KMS-11 (cell line): ENCODE results near the gene SOCS1.

Experiments used
- H2AFZ ChIP-seq: fragments of 200-600 bp; sonication (generic); 2 replicates; pipeline ENCODE4 v1.6.1; 2016; ENCODE audit warnings: antibody characterized with exemption, mixed run types, low read depth
- H3K27ac ChIP-seq: fragments of 200-600 bp; sonication (generic); 2 replicates; pipeline ENCODE4 v1.6.1; 2016; ENCODE audit warnings: mild to moderate bottlenecking, mixed run types
- H3K27me3 ChIP-seq: fragments of 200-600 bp; sonication (generic); 2 replicates; pipeline ENCODE4 v1.6.1; 2017; ENCODE audit warnings: mild to moderate bottlenecking, low read depth, mixed run types, moderate library complexity; ENCODE audit not compliant: insufficient read depth
- H3K36me3 ChIP-seq: fragments of 200-600 bp; sonication (generic); 2 replicates; pipeline ENCODE4 v1.6.1; 2017; ENCODE audit warnings: mild to moderate bottlenecking, mixed run types; ENCODE audit not compliant: insufficient read depth
- H3K4me1 ChIP-seq: fragments of 200-600 bp; sonication (generic); 2 replicates; pipeline ENCODE4 v1.6.1; 2016; ENCODE audit warnings: mild to moderate bottlenecking, low read depth, mixed run types; ENCODE audit not compliant: poor library complexity, severe bottlenecking
- H3K4me2 ChIP-seq: fragments of 200-600 bp; sonication (generic); 2 replicates; pipeline ENCODE4 v1.7.0; 2016; ENCODE audit warnings: mild to moderate bottlenecking, mixed run types
- H3K4me3 ChIP-seq: fragments of 200-600 bp; sonication (generic); IDR thresholded peaks from 2 replicates; pipeline ENCODE4 v1.6.1; 2017; ENCODE audit warnings: low read depth, low read length, mixed read lengths; ENCODE audit not compliant: insufficient read depth
- H3K79me2 ChIP-seq: fragments of 200-600 bp; sonication (generic); 2 replicates; pipeline ENCODE4 v1.6.1; 2016; ENCODE audit warnings: low read depth, mixed run types; ENCODE audit not compliant: insufficient read depth
- H3K9ac ChIP-seq: fragments of 200-600 bp; sonication (generic); 2 replicates; pipeline ENCODE4 v1.6.1; 2016; ENCODE audit warnings: mild to moderate bottlenecking, mixed run types
- H4K20me1 ChIP-seq: fragments of 200-600 bp; sonication (generic); 2 replicates; pipeline ENCODE4 v1.6.1; 2016; ENCODE audit warnings: mild to moderate bottlenecking, mixed run types; ENCODE audit not compliant: insufficient read depth
- CTCF ChIP-seq: fragments of 200-600 bp; sonication (generic); conservative IDR thresholded peaks from 2 replicates; pipeline ENCODE4 v1.6.1; 2017; ENCODE audit warnings: low read depth, mild to moderate bottlenecking, antibody characterized with exemption, low read length, moderate library complexity, mixed read lengths

The SOCS1 gene

GRCh38 chr16:11249233-11250061 lies 6.6 kb downstream of the SOCS1 start:
- Histone ChIP-seq H3K9ac (no peak overlapping the region), H2AFZ (no peak overlapping the region), H3K4me3 (no peak overlapping the region), H4K20me1 (no peaks in the 10 kb centered on the region), H3K36me3 (no peaks in the 10 kb centered on the region), H3K4me1 (peaks cover 21% of the 10 kb centered on the region), H3K27ac (no peak overlapping the region), H3K4me2 (no peak overlapping the region), H3K79me2 (no peaks in the 10 kb centered on the region), H3K27me3 (no peaks in the 10 kb centered on the region)
- no peak for TF ChIP-seq CTCF

GRCh38 chr16:11248133-11248532 lies 7.9 kb downstream of the SOCS1 start:
- no peak for TF ChIP-seq CTCF
- H3K4me1 ChIP-seq = peaks cover 16% of the 10 kb centered on the region

GRCh38 chr16:11245988-11246387 lies 10.0 kb downstream of the SOCS1 start:
- Histone ChIP-seq H2AFZ (no peak overlapping the region), H3K79me2 (no peaks in the 10 kb centered on the region), H3K27me3 (no peaks in the 10 kb centered on the region), H4K20me1 (no peaks in the 10 kb centered on the region), H3K36me3 (no peaks in the 10 kb centered on the region), H3K4me3 (no peak overlapping the region), H3K9ac (no peak overlapping the region), H3K4me1 (peaks cover 18% of the 10 kb centered on the region), H3K4me2 (peak overlapping the region; percentile 7; the same call in 1 of the 2 replicates), H3K27ac (no peak overlapping the region)
- no peak for TF ChIP-seq CTCF

More at GRCh38 chr16:11248133-11248532, 7.9 kb downstream of the SOCS1 start:
- Histone ChIP-seq H4K20me1 (no peaks in the 10 kb centered on the region), H3K9ac (no peak overlapping the region), H2AFZ (no peak overlapping the region), H3K4me3 (no peak overlapping the region), H3K27me3 (no peaks in the 10 kb centered on the region), H3K27ac (no peak overlapping the region), H3K79me2 (no peaks in the 10 kb centered on the region), H3K4me2 (no peak overlapping the region), H3K36me3 (no peaks in the 10 kb centered on the region)

GRCh38 chr16:11245222-11245737 lies 10.7 kb downstream of the SOCS1 start:
- no peaks in the 10 kb centered on the region for H3K27me3 ChIP-seq
- H2AFZ ChIP-seq = no peak overlapping the region

More at GRCh38 chr16:11245222-11245737, 10.7 kb downstream of the SOCS1 start:
- H3K4me2 ChIP-seq = no peak overlapping the region; the same call in 1 of the 2 replicates
- no peak overlapping the region for H3K27ac ChIP-seq
- H3K4me3 ChIP-seq = no peak overlapping the region
- no peak for TF ChIP-seq CTCF
- H3K79me2 ChIP-seq = no peaks in the 10 kb centered on the region
- no peak overlapping the region for H3K9ac ChIP-seq
- no peaks in the 10 kb centered on the region for H3K36me3 ChIP-seq
- H4K20me1 ChIP-seq = no peaks in the 10 kb centered on the region
- peaks cover 24% of the 10 kb centered on the region for H3K4me1 ChIP-seq
